OCI-M1 (cell line): Measurements from ENCODE around the gene KLHDC7B.

Experiments
- DNase-seq: peaks from one replicate; lab custom pipeline; 2025; lab: John Stamatoyannopoulos, UW

Gene KLHDC7B

GRCh38 chr22:50529897-50530579, 15.7 kb upstream of the KLHDC7B start, which contains the start of gene TYMP:
Gene TYMP, minus strand, starts transcription at chr22:50530012. Its CDS starts 303 bp downstream, at chr22:50529709.
- peak; percentile 70 for DNase-seq

DNA sequence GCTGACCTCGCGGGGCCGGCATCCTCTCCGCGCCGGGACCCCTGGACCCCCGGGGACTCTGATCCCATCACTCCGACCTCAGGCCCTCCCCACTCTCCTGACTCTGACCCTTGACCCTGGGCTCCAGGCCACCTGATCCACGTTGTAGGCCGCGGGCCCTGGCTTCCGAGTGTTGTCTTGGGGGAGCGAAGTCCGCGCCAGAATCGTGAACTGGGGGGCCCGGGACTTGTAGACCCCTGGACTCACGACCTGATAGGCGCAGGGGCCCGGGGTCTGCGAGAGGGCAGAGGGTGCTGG, 15.2 kb upstream of the KLHDC7B start:
- DNase-seq, result no peak

DNA sequence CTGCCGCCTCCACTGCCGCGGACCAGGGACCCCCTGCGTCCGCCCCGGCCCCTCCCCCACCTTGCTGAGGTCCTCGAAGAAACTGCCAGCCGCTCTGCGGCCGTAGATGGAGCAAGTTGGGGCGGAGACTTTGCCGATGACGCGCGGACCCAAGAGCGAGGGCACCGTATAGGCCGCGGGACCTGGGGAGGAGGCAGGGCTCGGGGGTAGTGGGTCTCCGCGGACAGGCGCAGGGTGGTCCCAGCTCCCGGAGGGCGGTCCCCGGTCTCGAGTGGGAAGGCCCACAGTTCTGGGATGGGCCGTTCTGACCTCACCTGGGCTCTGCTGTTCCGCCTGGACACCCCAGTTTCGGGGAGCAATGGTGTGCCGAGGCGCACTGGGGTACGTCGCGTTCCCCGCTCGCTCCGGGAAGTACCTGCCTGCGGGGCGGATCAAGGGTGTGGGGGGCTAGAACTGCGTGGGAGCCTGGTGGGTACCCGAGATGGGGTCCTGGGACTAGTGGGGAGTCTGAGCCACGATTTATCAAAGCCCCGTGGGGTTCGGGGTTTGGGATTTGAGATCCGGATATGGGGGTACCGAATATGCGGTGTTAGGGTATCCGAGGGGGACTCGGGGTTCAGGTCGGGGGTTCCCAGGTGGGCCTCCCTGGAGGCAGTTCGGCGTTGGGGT, 14.7 kb upstream of the KLHDC7B start:
- peak; percentile 92 for DNase-seq

DNA sequence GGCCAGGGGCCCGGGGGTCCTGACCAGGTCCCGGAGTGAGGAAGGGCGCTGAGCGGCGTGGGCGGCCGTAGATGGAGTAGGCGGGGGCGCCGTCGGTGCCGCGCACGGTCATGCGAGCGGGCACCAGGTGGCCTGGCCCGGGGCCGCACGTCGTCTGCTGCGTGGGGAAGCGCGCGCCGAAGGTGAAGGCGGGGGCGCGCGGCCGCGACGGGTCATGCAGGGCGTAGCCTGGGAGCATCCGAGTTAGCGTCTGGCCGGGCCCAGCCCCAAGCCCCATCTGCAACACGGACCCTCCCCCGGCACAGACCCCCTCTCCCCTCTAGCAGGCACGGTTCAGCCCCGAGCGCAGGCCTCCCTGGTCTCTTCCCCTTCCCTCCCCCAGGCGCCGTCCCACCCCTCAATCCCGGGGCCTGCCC, 14.1 kb upstream of the KLHDC7B start:
- DNase-seq, result peak; percentile 70

- peak; percentile 71 for DNase-seq
Measured at GRCh38 chr22:50531962-50532674, 13.6 kb upstream of the KLHDC7B start.

- DNase-seq, result peak; percentile 86
Measured at GRCh38 chr22:50532824-50533796, 12.6 kb upstream of the KLHDC7B start.

DNA sequence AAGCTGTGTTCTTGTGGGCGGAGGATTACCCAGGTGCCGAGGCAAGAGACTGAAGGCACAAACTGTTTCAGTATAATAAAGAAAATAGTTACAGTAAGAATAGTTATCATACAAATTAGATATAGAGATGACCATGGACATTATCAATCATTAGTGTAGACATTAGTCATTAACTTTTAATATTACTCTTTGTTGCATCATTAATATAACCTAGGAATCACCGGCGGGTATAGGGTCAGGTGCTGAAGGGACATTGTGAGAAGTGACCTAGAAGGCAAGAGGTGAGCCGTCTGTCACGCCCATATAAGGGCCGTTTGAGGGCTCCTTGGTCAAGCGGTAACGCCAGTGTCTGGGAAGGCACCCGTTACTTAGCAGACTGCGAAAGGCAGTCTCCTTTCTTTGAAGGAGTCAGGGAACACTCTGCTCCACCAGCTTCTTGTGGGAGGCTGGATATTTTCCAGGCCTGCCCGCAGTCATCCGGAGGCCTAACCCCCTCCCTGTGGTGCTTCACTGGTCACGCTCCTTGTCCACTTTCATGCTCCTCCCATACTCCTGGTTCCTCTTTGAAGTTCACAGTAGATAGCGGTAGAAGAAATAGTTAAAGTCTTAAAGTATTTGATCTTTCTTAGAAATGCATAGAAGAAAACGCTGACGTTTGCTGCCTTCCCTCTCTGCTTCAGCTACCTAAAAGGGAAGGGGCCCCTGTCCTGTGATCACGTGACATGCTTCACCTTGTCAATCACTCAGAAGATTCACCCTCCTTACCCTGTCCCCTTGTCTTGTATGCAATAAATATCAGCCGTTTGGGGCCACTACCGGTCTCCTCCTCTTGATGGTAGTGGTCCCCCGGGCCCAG, 11.6 kb upstream of the KLHDC7B start:
- peak; percentile 97 for DNase-seq

GRCh38 chr22:50535113-50535512, 10.6 kb upstream of the KLHDC7B start:
- no peak for DNase-seq

DNA sequence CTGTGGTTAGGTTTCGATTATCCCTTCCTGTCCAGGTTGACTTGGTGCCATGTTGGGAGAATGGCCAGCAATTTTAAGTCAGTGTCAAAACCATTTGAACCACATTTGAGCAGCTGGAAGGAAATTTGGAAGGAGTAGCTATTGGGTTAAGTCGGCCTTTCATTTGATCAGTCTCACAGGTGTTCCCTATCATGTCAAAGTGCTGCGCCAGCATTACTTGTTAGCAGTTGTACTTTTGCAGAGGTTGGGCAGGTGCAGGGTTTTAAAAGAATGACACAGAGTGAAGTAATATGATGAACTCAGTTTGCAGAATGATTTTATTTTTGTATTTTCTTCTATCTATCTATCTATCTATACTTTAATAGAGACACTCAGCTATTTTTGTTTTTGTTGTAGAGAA, 9.5 kb upstream of the KLHDC7B start:
- no peak for DNase-seq

DNA sequence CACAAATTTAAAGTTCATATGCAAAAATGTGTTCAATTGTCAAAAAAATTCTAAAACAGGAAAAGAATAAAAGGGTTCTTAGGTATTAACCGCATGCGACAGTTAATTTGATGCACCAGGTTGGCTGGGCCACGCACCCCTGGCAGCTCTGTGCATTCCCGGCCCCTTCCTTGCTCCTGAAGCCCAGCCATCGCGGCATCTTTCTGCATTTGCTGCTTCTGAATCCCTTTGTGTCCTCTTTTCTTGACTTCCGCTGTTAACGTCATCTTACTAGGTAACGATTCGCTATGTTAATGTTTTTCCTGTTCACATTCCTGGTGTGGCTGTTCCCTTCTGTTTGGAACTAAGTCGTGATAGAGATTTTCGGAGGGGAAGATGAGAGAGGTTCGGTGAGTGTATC, 7.9 kb upstream of the KLHDC7B start:
- no peak for DNase-seq

DNA sequence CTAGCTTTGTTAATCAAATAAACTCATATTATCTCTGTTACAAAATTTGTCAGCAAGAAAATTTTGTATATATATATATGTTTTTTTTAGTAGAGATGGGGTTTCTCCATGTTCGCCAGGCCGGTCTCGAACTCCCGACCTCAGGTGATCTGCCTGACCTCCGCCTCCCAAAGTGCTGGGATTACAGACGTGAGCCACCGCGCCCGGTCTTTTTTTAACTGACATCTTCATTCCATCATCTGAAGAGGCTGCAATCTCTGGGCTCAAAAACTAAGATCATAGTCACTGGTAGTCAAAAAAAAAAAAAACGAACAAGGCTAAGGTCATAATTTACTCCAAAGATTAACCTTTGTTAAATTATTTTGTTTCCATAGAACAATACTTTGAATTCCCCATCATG, 5.3 kb upstream of the KLHDC7B start:
- no peak for DNase-seq

DNA sequence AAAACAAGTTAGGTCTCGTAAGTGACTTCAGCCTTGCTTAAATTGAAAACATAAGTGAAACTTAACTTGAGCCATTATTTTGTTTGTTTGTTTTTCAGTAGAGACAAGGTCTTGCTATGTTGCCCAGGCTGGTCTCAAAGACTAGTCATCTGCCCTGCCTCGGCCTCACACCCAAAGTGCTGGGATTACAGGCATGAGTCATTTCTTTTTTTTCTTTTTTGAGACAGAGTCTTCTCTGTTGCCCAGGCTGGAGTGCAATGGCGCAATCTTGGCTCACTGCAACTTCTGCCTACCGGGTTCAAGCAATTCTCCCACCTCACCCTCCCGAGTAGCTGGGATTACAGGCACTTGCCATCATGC, 4.1 kb upstream of the KLHDC7B start:
- DNase-seq, result peak; percentile 70

GRCh38 chr22:50542416-50542927, 3.2 kb upstream of the KLHDC7B start:
- DNase-seq, result no peak

DNA sequence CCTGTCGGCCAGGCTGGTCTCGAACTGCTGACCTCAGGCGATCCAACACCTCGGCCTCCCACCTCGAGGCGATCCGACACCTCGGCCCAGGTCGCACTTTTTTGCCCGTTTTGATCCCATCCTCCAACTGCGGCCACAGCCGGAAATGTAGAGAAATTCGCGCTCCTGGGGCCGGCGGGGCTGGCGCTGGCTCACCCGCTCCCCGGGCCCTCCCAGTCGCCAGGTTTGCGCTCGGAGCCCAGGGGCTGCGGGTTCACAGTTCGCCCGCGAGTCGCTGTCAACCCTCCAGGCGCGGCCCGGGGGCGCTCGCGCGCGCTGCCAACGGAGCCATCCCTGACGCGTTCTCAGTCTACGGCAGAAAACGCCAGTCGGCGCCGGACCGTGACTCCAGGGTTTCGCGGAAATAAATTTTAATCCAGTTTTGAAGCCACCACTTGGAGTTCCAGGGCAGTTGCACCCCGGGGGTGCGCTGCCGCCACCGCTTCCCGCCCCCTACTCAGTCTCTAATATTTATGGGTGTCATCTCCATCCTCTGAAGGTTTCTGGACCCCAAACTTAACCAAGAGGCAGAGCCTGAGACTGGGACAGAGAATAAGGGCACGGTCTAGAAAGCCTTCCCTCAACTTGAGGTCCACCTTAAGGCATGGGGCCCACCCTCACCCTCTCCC, 1.5 kb upstream of the KLHDC7B start:
- DNase-seq, result peak; percentile 82

- peak; percentile 47 for DNase-seq
Measured at GRCh38 chr22:50544746-50545253, 899 bp upstream of the KLHDC7B start.

DNA sequence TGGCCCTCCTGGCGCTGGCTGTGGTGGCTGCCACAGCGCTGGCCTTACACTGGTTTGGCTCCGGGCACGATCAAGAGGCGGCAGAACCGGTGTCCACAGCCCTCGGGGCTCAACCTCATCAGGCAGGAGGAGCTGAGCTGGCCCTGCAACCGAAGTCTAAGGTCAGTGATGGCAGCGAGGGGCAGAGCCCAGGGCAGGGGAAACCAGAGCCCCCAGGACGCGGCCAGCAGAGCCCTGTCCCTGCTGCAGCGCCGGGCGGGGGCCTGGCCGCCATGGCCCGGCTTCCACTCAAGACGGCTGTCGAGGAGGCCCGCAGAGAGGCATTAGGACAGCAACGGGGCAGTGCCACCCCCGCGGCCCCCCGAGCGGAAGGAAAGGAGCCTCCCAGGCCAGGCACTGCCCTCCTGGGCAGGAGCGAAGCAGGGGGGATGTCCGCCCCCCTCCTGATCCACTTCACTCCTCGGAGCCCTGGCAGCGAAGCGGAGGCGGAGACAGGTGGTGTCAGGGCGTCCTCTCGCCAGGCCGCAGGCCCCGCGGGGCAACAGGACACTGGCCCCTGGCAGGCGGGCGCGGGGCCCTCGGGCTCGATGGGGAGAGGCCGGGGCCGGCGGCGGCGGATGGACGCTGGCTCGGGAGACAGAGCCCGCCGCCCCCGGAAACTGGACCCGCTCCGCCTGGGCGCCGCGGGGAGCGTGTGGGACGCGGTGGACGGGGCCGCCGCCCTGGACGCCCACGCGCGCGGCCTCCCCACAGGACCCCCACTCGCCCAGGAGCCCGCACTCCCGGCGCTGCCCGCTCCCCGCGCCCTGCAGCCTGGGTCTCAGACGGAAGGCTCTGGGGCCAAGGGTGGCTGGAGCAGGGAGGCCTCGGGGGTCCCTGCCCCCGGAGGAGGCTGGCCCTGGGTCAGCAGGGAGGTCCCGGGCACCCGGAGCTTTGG, 895 bp downstream of the KLHDC7B start:
- no peak for DNase-seq

DNA sequence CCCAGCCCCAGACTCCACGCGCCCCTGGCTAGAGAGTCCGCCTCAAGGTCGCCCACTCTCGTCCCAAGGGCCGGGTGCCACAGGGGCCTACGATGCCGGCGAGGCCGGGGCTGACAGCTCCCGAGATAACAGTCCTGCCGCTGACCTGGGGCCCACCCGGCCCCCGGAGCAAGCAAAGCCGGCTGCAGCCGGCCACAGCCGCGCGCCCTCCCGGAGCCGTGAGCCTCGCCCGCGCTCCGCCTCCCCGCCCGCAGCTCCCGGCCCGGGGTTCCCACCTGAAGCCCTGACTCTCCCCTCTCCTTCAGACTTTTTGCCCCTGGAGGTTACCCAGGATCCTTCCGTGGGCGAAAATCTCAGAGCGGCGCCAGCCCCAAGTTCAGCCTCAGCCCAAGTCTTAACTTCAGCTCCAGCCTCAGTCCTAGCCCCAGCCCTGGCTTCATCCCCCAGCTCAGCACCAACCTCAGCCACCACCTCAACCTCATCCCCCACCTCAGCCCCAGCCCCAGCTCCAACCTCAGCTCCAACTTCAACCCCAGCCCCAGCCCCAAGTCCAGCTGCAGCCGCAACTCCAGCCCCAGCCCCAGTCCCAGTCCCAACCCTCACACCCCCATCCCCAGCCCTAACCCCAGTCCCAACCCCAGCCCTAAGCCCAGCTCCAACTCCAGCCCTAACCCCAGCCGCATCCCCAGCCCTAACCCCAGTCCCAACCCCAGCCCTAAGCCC, 1.7 kb downstream of the KLHDC7B start:
- DNase-seq, result no peak
